Astrocyte (in vitro differentiated cells and primary cell): ENCODE results near the gene CCDC28A. TPM values are rescaled to one million over a fixed set of nuclear protein-coding genes. Genes with fewer than 3 reads are reported as not detected.

Experiments used
- DNase-seq: peaks from one replicate; pipeline ENCODE4 v3.0.0-alpha.2; 2010; ENCODE audit warnings: low read depth
- FAIRE-seq: peaks from 2 replicates; lab custom pipeline; 2011; peaks lifted over from hg19 to GRCh38; lab: Jason Lieb, UNC
- H2AFZ ChIP-seq: 2 replicates; pipeline ENCODE4 v1.6.0; 2012; ENCODE audit warnings: low read depth, low read length, inconsistent platforms
- H3K27ac ChIP-seq: 2 replicates; pipeline ENCODE4 v1.5.1; 2011; ENCODE audit warnings: low read depth, low read length, inconsistent platforms
- H3K27me3 ChIP-seq: 2 replicates; pipeline ENCODE4 v1.6.0; 2011; ENCODE audit warnings: low read length, inconsistent platforms; ENCODE audit not compliant: insufficient read depth
- H3K36me3 ChIP-seq: 2 replicates; pipeline ENCODE4 v1.5.1; 2011; ENCODE audit warnings: low read length, inconsistent platforms; ENCODE audit not compliant: insufficient read depth
- H3K4me1 ChIP-seq: 2 replicates; pipeline ENCODE4 v1.5.1; 2011; ENCODE audit warnings: low read length, inconsistent platforms; ENCODE audit not compliant: insufficient read depth
- H3K4me2 ChIP-seq: 2 replicates; pipeline ENCODE4 v1.6.0; 2012; ENCODE audit warnings: low read length, inconsistent platforms
- H3K4me3 ChIP-seq: 2 replicates; pipeline ENCODE4 v1.5.1; 2011; ENCODE audit warnings: low read depth, mild to moderate bottlenecking, low read length, inconsistent platforms; ENCODE audit not compliant: insufficient read depth
- H3K79me2 ChIP-seq: 2 replicates; pipeline ENCODE4 v1.6.0; 2012; ENCODE audit warnings: mild to moderate bottlenecking, low read length, inconsistent platforms; ENCODE audit not compliant: insufficient read depth
- H3K9ac ChIP-seq: 2 replicates; pipeline ENCODE4 v1.6.0; 2012; ENCODE audit warnings: mild to moderate bottlenecking, low read length, inconsistent platforms
- H3K9me3 ChIP-seq: 2 replicates; pipeline ENCODE4 v1.5.1; 2012; ENCODE audit warnings: low read depth, mild to moderate bottlenecking, low read length, inconsistent platforms; ENCODE audit not compliant: insufficient read depth
- H4K20me1 ChIP-seq: 2 replicates; pipeline ENCODE4 v1.6.0; 2012; ENCODE audit warnings: low read length, inconsistent platforms; ENCODE audit not compliant: insufficient read depth
- H3K27ac Mint-ChIP-seq: one replicate; pipeline ENCODE4 v1.8.0; 2021; ENCODE audit warnings: mild to moderate bottlenecking, mixed read lengths; ENCODE audit not compliant: unreplicated experiment
- H3K27me3 Mint-ChIP-seq: one replicate; pipeline ENCODE4 v1.8.0; 2021; ENCODE audit warnings: low read depth, mixed read lengths; ENCODE audit not compliant: unreplicated experiment
- H3K36me3 Mint-ChIP-seq: one replicate; pipeline ENCODE4 v1.8.0; 2021; ENCODE audit warnings: low read depth, mixed read lengths; ENCODE audit not compliant: unreplicated experiment
- H3K4me1 Mint-ChIP-seq: one replicate; pipeline ENCODE4 v1.8.0; 2021; ENCODE audit warnings: low read depth, mixed read lengths; ENCODE audit not compliant: unreplicated experiment
- H3K4me3 Mint-ChIP-seq: one replicate; pipeline ENCODE4 v1.8.0; 2021; ENCODE audit warnings: mild to moderate bottlenecking, moderate library complexity, mixed read lengths; ENCODE audit not compliant: unreplicated experiment
- H3K9me3 Mint-ChIP-seq: one replicate; pipeline ENCODE4 v1.8.0; 2021; ENCODE audit warnings: mild to moderate bottlenecking, mixed read lengths; ENCODE audit not compliant: unreplicated experiment
- CTCF ChIP-seq: IDR thresholded peaks from 2 replicates; pipeline ENCODE4 v1.5.1; 2011; ENCODE audit warnings: low read depth, mild to moderate bottlenecking, inconsistent platforms, low read length, moderate library complexity; ENCODE audit not compliant: insufficient read depth
- EZH2 ChIP-seq: IDR thresholded peaks from 2 replicates; pipeline ENCODE4 v1.6.1; 2012; ENCODE audit warnings: mild to moderate bottlenecking, low read length, inconsistent platforms; ENCODE audit not compliant: insufficient read depth
- total RNA-seq: library from RNA; stranded (reverse); gene quantifications from 2 replicates; pipeline ENCODE4 v1.2.1, GENCODE V29; 2021

The CCDC28A gene
- total RNA-seq, 1 donor from 2014 or later: 9.5 TPM

GRCh38 chr6:138800377-138801150, 27.0 kb downstream of the CCDC28A start:
- Mint-ChIP-seq H3K9me3 (no peaks in the 10 kb centered on the region), H3K4me1 (peaks cover 3% of the 10 kb centered on the region)

GRCh38 chr6:138803331-138803730, 29.8 kb downstream of the CCDC28A start:
- FAIRE-seq: no peak
- no peak overlapping the region for H2AFZ ChIP-seq
- H3K27me3 Mint-ChIP-seq: no peaks in the 10 kb centered on the region
- no peak overlapping the region for H3K27ac Mint-ChIP-seq
- no peak for DNase-seq
- H4K20me1 ChIP-seq: no peaks in the 10 kb centered on the region
- H3K4me2 ChIP-seq: no peak overlapping the region
- H3K27me3 ChIP-seq: no peaks in the 10 kb centered on the region
- peaks cover 3% of the 10 kb centered on the region for H3K4me1 Mint-ChIP-seq
- no peak overlapping the region for H3K4me3 Mint-ChIP-seq
- H3K79me2 ChIP-seq: no peaks in the 10 kb centered on the region
- H3K9me3 Mint-ChIP-seq: no peaks in the 10 kb centered on the region
- H3K9ac ChIP-seq: no peak overlapping the region
- H3K9me3 ChIP-seq: no peaks in the 10 kb centered on the region
- TF ChIP-seq EZH2 (no peak), CTCF (no peak)
- no peak overlapping the region for H3K27ac ChIP-seq
- H3K4me1 ChIP-seq: no peaks in the 10 kb centered on the region
- H3K4me3 ChIP-seq: no peak overlapping the region
- H3K36me3 Mint-ChIP-seq: no peaks in the 10 kb centered on the region
- no peaks in the 10 kb centered on the region for H3K36me3 ChIP-seq

More at GRCh38 chr6:138800377-138801150, 27.0 kb downstream of the CCDC28A start:
- Mint-ChIP-seq H3K27ac (no peak overlapping the region), H3K27me3 (peaks cover 11% of the 10 kb centered on the region), H3K36me3 (no peaks in the 10 kb centered on the region), H3K4me3 (no peak overlapping the region)
- Histone ChIP-seq H3K27me3 (no peaks in the 10 kb centered on the region), H2AFZ (no peak overlapping the region), H3K79me2 (no peaks in the 10 kb centered on the region), H3K9ac (no peak overlapping the region), H3K4me2 (no peak overlapping the region), H3K4me1 (no peaks in the 10 kb centered on the region), H3K27ac (no peak overlapping the region), H3K9me3 (no peaks in the 10 kb centered on the region), H3K4me3 (no peak overlapping the region), H4K20me1 (no peaks in the 10 kb centered on the region), H3K36me3 (no peaks in the 10 kb centered on the region)
- TF ChIP-seq EZH2 (no peak), CTCF (no peak)
- no peak for FAIRE-seq
- DNase-seq: no peak

- H3K4me2 ChIP-seq: no peak overlapping the region
- FAIRE-seq (no peak), DNase-seq (no peak)
- no peaks in the 10 kb centered on the region for H3K4me1 ChIP-seq
- no peak overlapping the region for H3K4me3 ChIP-seq
- H3K27ac ChIP-seq: no peak overlapping the region
- peaks cover 3% of the 10 kb centered on the region for H3K4me1 Mint-ChIP-seq
- H3K9me3 Mint-ChIP-seq: no peaks in the 10 kb centered on the region
- no peaks in the 10 kb centered on the region for H3K79me2 ChIP-seq
- no peak overlapping the region for H2AFZ ChIP-seq
- no peaks in the 10 kb centered on the region for H3K36me3 ChIP-seq
- H3K36me3 Mint-ChIP-seq: no peaks in the 10 kb centered on the region
- no peaks in the 10 kb centered on the region for H3K27me3 Mint-ChIP-seq
- no peaks in the 10 kb centered on the region for H4K20me1 ChIP-seq
- no peak for TF ChIP-seq CTCF
- no peak for TF ChIP-seq EZH2
- no peak overlapping the region for H3K27ac Mint-ChIP-seq
- H3K4me3 Mint-ChIP-seq: no peak overlapping the region
- H3K9ac ChIP-seq: no peak overlapping the region
- H3K9me3 ChIP-seq: no peaks in the 10 kb centered on the region
- H3K27me3 ChIP-seq: no peaks in the 10 kb centered on the region
Measured at GRCh38 chr6:138803861-138804260, 30.3 kb downstream of the CCDC28A start.
